ENCODE results near the gene ZNF175. TPM values are rescaled to one million over a fixed set of nuclear protein-coding genes. Genes with fewer than 3 reads are reported as not detected.

ZNF175 gene
- total RNA-seq, 1 experiment from 2014 or later: 4.0 TPM

GRCh38 chr19:51549533-51550324 is 21.4 kb upstream of the ZNF175 start:
- no peak for DNase-seq (ENCODE audit: low read depth)

DNA sequence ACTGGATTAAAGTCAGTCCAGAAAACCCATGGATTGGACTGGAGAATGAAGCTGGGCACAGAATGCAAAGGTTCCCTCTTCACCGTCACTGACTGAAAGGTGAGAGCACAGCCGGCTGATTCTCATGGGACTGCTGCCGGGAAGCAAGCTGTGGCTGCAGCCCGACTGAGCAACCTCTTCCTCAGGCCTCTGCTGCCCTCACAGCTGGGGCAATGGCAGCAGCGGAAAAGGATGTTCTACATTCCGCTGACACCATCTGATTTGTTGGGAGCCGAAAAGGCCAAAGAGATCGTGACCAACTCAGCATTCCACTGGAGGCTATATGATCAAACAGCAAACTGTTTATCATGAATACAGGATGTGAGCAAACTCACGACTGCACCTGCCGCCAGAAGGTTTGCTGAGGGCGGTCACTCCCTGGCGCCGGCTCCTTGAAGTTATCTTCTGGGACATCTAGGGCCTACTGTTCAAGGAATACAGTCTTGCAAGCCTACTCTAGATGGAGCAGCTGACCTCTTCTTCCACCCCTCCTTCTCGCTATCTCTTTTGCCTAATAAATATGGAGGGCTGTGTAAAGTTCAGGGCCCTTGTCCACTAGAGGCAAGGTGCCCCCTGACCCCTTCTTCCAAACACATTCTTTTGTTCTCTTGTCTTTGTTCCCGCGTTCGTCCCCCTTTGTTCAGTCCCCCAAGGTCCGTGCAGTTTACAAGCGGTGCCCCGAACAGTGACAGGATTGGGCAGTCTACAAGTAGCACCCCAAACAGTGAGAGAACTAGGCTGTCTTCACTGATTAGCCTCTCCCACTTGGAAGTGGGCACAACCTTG is 20.0 kb upstream of the ZNF175 start:
- DNase-seq (ENCODE audit: low read depth): no peak

GRCh38 chr19:51551673-51552432 is 19.2 kb upstream of the ZNF175 start:
- no peak for DNase-seq (ENCODE audit: low read depth)

GRCh38 chr19:51552608-51552995 is 18.5 kb upstream of the ZNF175 start:
- DNase-seq (ENCODE audit: low read depth): no peak

DNA sequence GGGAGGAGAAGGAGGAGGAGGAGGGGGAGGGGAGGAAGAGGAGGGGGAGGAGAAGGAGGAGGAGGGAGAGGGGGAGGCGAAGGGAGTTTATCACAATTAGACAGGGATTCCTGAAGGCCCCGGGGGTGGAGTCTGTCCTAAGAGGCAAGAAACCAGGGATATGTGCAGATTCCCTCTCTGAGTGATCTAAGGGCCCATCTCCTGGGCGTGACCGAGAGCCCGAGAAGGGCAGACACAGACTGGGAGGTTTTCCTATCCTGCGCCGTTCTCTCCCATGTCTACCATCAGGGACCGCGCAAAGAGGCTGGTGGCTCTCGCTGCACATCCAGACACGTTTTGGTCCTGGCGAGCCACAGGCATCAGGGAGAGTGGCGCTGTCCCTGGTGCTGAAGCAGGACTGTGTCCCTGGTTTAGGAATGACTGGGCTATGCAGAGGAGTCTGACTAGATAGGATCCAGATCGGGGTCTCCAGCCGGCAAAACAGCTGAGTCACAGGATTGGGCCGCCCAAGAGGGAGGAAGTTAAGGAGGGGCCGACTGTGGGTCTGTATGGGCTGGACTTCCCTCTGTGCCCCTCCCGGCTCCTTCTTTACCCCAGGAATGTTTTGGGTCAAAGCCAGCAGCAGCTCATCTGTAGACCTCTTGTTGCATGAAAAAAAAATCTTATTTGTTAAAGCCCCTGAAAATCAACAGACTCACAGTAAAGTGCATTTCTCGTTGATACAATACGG is 17.9 kb upstream of the ZNF175 start:
- peak; percentile 55 for DNase-seq (ENCODE audit: low read depth)

DNA sequence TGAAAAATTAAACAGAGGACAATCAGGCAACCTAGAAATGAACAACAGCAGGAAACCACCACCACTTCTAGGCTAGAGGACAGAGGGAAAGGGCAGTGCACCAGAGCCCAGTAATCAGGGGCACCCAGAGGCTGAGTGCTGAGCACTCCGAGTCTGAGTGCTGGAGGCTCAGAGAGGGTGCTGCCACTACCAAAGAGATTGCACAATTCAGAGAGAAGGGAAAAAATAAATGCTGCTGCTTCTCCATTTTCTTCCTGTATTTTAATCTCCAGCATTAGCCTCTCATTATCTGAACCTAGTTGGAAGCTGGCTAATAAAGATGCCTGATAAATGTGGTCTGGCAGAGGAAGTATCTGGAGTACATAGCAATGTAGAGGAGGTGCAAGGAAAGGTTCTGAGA is 11.8 kb upstream of the ZNF175 start:
- no peak for DNase-seq (ENCODE audit: low read depth)

GRCh38 chr19:51560339-51560738 is 10.7 kb upstream of the ZNF175 start:
- no peak for DNase-seq (ENCODE audit: low read depth)

DNA sequence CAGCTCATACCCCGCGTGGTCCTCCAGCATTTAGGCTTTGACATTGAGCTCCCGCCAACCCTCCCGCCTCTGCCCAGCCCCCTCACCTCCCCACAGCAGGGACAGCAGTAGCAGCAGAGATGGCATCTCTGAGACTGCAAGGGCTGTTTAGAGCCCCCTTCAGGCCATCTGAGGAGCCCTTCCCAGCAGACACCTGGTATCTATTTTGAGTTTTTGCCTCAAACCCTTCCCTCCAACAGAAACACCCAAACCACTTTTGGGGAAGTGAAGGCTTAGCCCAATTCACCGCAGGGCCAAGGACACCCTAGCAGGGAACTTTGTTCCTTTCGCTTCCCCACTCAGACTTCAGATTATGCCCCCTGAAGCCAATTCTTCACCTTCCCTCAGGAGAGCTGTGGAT is 6.3 kb upstream of the ZNF175 start:
- DNase-seq (ENCODE audit: low read depth): no peak

GRCh38 chr19:51565583-51565982 is 5.5 kb upstream of the ZNF175 start:
- no peak for DNase-seq (ENCODE audit: low read depth)

DNA sequence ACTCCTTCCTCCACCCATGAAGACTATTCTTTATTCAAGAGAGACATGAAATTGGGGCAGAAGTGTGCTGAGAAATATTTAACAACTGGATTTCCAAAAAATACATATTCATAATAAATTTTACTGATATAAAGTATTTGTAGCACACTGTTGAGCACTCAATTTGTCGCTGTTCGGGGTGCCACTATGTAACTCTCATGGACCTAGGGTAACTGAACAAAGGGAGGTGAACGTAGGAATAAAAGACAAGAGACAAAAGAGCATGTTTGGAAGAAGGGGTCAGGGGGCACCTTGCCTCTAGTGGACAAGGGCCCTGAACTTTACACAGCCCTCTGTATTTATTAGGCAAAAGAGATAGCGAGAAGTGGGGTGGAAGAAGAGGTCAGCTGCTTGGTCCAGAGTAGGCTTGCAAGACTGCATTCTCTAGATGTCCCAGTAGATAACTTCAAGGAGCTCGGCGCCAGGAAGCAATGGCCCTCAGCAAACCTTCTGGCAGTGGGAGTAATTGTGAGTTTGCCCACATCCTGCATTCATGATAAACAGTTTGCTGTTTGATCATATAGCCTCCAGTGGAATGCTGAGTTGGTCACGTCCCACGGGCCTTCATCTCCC is 4.5 kb upstream of the ZNF175 start:
- DNase-seq (ENCODE audit: low read depth): no peak

DNA sequence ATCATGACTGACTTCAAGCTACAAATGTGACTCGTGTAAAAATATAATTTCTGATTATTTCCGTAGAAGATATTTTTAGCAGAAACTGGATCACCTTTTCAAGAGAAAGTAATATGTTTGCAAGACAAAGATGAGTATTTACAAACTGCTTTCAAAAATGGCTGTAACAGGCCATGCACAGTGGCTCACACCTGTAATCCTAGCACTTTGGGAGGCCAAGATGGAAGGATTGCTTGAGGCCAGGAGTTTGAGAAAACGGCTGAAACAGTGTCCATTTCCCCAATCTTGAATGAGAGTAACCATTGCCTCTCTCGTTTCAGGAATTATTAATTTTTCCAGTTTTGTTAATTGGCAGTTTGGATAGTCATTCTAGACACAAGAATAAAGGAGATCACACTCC is 3.5 kb upstream of the ZNF175 start:
- no peak for DNase-seq (ENCODE audit: low read depth)

DNA sequence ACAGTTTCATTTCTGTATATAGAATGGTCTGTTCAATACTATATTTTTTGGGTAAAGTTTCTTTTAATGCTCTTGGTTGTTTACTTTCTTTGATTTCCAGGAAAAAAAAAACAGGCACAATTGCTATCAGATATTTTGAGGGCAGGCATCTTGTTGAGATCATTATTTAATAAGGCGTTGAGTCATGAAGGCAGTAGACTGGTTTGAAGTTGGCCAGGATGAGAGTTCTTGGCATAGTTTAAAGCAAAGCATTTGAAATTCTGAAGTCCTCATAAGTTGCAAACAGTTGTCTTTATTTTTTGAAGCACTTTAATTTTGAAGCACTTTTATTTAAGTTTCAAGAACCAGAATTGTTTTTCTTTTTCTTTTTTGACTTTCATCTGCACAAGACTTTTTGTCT is 2.6 kb upstream of the ZNF175 start:
- no peak for DNase-seq (ENCODE audit: low read depth)

- no peak for DNase-seq (ENCODE audit: low read depth)
These were observed 516 bp downstream of the ZNF175 start for GRCh38 chr19:51571599-51571998.

GRCh38 chr19:51572410-51572809 is 1.3 kb downstream of the ZNF175 start:
- DNase-seq (ENCODE audit: low read depth): no peak

DNA sequence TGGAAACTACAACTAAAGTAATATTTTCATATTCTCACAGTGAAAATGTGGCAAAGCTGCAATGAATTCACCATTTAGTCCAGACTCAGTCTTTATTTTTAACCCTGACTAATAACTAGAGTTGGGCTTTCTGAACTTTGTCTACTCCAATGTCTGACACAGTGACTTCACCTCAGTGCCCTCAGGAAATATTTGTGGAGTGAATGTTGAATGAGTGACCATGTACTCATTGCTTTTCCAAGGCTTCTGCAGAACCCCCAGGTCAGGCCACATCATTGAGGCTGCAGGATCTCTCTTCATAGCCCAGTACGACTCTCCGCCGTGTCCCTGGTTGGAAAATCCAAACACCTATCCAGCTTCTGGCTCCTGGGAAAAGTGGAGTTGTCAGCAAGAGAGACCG is 1.8 kb downstream of the ZNF175 start:
- DNase-seq (ENCODE audit: low read depth): peak; percentile 84

- DNase-seq (ENCODE audit: low read depth): peak; percentile 20
These were observed 2.2 kb downstream of the ZNF175 start for GRCh38 chr19:51573331-51573730.

- DNase-seq (ENCODE audit: low read depth): no peak
These were observed 5.8 kb downstream of the ZNF175 start for GRCh38 chr19:51576850-51577249.

DNA sequence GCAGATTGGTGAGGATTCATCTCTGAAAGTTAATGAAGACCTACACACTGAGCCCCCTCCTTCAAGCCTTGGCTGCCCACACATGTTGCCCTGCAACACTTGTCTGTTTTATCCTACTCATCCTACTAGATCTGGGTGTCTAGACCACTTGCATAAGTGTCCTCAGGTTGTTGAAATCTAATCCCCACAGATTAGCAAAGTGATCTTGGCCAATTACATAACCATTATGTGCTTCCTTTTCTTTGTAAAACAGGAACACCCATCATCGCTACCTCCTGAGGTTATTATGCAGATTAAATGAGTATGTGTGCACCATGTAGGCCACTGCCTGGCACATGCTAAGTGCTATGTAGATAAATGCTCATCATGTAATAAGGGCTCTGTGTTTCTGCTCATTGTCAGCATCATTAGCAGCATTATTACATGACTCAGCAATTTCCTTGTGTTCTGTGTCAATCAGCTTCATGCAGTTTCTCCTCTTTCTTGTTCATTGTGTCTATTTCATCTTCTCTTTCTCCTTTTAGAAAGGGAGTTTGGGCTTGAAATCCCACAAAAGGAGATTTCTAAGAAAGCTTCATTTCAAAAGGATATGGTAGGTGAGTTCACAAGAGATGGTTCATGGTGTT is 15.1 kb downstream of the ZNF175 start:
- no peak for DNase-seq (ENCODE audit: low read depth)

DNA sequence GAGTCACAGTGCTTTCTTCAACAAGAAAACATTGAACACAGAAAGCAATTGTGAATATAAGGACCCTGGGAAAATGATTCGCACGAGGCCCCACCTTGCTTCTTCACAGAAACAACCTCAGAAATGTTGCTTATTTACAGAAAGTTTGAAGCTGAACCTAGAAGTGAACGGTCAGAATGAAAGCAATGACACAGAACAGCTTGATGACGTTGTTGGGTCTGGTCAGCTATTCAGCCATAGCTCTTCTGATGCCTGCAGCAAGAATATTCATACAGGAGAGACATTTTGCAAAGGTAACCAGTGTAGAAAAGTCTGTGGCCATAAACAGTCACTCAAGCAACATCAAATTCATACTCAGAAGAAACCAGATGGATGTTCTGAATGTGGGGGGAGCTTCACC is 15.7 kb downstream of the ZNF175 start:
- DNase-seq (ENCODE audit: low read depth): no peak
